Measurements from ENCODE around the gene IL1B.
"Not testable (repeated sequence)": the region's sequence is repeated elsewhere in the genome, so short reads cannot be mapped to it uniquely, and the experiment has no call there.

IL1B gene

DNA sequence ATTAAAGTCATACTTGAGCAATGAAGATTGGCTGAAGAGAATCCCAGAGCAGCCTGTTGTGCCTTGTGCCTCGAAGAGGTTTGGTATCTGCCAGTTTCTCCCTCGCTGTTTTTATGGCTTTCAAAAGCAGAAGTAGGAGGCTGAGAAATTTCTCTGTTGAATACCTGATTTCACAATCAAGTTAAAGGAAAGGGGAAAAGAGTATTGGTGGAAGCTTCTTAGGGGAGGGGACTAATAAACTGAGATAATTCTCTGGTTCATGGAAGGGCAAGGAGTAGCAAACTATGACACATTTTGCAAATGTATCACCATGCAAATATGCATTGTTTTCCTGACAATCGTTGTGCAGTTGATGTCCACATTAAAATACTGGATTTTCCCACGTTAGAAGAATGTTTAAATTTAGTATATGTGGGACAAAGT is at the start of gene IL1B:
Gene IL1B (minus strand): TSS at position 85 of the 423 bp plus-strand sequence. CDS start 550 bp downstream, outside the sequence.
- no peak for FAIRE-seq

DNA sequence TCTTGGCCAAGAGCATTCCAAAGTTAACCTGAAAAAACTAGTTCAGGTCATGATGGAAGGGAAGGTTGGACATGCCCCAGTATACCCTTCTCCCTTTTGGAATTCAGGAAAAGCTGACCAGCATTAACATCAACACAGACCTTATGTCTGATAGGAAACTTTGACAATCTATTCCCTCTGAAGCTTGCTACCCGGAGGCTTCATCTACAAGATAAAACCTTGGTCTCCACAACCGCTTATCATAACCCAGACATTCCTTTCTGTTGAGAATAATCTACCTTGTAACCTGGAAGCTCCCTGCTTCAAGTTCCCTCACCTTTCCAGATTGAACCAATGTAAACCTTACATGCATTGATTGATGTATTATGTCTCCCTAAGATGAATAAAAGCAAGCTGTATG is 49.7 kb upstream of the IL1B start:
- FAIRE-seq, result no peak

DNA sequence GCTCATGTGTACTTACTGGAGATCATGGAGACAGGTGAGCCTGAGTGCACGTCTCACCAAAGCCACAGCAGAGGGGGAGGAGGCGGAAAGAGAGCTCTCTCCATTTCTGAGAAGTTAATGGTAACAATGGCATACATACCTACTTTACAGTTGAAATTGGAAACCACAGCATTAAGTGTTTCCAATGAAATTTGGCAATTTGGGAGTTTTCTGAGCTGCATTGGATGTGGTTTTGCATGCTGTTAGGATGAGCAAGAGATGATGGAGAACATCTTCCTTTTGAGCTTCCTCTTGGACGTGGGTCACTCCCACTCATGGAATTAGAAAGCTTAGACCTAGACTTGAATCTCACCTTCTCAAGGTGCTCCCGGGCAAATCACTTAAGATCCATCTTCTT is 48.9 kb upstream of the IL1B start:
- no peak for FAIRE-seq

DNA sequence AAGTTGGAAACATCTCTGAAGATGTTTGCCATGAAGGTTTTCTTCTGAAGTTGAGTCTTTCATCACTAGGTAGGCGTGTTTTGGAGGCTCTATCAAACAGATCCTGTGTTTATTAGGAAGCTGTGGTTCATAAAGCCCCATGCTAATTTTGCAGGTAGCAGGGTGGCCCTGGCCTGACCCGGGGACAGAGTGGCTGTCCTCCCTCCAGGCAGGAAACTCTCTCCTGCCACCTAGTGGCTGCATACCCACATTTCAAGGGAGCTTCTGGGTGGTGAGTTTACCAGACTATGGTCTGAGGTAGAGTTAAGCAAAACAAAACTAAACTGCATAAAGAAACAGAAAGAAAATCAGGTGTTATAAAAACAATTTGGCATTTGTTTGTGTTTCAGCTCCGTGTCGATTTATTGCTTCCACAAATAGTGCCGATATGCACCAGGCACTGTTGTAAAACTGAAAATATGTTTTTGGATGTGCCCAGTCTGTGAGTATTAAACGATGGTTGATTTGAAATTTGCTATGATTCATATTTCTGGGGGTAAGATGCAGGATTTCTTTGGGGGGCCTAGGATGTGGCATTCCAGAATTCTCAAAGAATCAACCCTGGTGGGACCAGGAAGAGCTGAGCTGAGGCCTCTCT is 48.4 kb upstream of the IL1B start:
- no peak for FAIRE-seq

DNA sequence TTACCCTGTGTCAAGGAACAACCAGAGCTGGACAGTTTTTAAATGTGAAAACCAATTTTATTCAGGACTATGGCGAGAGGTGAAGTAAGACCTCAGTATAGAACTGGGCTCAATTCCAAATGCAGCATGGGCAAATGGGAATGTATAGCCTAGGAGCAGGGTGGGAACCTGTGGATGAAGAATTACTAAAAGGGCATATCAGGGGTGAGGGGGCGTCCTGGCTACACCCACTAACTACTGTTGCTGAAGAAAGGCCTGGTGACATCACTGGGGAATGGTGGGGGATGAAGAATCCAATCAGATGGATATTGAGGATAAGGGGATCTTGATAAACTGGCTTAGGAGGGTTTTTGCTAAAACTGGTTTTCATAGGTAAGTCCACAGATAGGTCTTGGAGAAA is 47.1 kb upstream of the IL1B start:
- no peak for FAIRE-seq

- no peak for FAIRE-seq
Observed at GRCh38 chr2:112881217-112881985, 44.8 kb upstream of the IL1B start.

DNA sequence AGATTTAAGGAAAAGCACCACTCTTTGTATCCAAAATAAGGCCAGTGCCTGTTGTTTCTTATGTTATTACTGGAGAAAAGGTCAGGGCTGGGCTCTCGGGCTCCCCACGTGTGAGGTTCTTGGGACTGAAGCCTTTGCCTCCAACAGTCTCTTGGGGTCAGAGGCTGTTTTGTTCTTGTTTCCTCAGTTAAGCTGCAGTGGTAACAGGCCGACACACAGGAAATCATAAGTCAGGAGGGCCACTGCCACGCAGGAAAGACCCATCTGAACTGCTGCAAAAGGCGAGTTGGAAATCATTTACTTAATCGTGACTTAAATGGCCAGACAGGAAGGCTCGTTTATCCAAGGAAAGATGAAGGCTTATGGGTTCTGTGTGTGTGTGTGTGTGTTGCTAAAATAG is 44.1 kb upstream of the IL1B start:
- no peak for FAIRE-seq

DNA sequence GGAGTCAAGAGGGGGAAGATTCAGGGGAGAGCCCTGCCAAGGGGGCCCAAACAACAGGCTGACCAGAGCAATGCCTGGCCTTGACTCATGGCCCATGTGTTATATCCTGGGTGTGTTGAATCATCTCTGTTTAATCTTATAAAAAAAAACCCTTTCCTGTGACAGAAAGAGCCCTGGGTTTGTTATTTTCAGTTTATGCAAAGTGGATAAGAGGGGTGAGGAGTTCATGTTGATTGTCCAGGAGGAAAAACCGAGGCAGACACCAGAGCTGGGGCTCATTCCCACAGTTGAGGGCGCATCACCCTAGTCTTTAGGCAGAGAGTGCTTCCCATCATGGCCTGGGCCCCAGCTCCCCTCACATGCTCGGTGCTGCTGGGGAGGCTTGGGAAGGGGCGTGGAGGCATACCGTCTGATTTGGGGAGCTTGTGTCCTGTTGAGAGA is 43.5 kb upstream of the IL1B start:
- FAIRE-seq, result no peak

- FAIRE-seq, result no peak
Observed at GRCh38 chr2:112879491-112880041, 43.0 kb upstream of the IL1B start.

DNA sequence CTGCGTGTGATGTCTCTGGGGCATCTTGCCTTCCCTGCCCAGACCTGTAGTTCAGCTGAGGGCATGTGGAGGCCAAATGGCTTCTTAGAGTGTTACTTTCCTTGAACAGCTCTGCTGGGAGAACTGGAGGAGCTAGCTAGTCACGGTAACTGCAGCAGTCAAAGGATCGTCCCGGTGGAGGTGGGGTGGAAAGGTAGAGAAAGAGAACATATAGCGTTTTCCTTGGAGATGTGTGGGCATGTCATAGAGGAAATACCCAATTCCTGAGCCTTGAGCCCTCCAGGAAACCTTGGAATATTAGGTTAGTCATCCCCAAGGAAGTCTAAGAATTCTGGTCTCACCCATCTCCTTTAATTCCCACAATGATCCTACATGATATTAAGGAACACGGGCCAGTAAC is 40.8 kb upstream of the IL1B start:
- FAIRE-seq, result no peak

DNA sequence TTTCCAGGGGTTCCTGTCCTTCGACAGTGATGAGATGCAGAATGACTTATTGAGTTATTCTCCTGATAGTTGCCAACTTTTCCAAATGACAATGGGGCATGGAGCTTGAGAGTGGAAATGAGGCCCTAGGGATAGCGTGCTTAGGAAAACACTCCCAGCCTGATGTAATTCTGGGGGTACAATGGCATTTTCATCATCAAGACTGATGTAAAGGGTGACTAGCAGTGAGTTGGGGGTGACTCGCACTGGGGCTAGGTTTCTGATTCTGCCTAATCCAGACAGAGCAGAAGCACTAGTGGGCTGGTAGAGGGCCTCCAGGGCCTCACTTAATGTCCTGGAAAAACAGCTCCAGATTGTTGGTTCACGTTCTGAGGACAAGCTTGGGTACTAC is 40.4 kb upstream of the IL1B start:
- FAIRE-seq, result no peak

GRCh38 chr2:112876257-112876970 is 39.8 kb upstream of the IL1B start:
- FAIRE-seq, result no peak

DNA sequence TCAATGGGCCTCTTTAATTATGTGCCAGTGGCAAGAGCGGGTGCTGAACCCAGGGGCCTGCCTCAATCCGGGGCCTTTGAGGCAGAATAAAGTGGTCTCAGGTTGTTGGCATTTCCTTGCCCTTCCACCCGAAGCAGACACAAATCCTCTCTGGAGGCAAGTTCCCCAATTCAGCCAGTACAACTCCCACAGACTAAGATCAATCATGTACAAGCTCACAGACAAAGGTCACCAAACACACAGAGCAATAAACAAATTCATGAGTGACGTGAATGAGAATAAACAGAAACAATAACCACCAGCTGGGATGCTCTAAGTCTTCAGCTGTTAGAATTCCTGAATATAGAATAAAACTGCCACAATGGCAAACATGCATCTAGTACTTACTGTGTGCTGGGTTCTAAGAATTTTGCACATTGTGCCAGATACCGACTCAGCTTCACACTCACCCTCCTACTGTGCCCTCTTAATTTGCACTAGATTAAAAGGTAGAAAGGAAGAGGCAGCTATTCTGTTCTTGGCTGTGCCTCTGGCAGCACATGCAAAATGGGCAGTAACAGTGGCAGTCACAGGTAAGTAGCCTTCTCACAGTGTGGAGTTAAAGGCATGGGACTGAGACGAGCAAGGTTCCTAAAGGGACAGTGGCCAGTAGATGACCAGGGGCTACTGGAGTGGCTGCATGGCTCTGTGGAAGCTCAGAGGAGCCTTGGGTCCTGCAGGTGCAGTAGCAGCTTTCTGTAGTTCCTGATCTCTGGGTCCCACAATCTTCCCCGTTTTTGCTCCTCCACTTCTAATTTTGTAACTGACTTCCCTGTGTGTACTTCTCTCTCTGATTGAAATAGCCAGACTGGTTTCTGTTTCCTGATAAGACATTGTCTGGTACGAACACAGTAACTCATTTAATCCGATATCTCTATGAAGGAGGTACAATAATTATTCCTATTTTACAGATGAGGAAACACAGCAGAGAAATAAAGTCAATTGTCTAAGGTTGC is 34.6 kb upstream of the IL1B start:
- FAIRE-seq, result no peak

GRCh38 chr2:112869258-112869842 is 32.8 kb upstream of the IL1B start:
- no peak for FAIRE-seq

GRCh38 chr2:112867701-112868631 is 31.4 kb upstream of the IL1B start:
- no peak for FAIRE-seq

- no peak for FAIRE-seq
Observed at GRCh38 chr2:112866128-112866835, 29.7 kb upstream of the IL1B start.

- FAIRE-seq, result no peak
Observed at GRCh38 chr2:112864072-112864471, 27.5 kb upstream of the IL1B start.

DNA sequence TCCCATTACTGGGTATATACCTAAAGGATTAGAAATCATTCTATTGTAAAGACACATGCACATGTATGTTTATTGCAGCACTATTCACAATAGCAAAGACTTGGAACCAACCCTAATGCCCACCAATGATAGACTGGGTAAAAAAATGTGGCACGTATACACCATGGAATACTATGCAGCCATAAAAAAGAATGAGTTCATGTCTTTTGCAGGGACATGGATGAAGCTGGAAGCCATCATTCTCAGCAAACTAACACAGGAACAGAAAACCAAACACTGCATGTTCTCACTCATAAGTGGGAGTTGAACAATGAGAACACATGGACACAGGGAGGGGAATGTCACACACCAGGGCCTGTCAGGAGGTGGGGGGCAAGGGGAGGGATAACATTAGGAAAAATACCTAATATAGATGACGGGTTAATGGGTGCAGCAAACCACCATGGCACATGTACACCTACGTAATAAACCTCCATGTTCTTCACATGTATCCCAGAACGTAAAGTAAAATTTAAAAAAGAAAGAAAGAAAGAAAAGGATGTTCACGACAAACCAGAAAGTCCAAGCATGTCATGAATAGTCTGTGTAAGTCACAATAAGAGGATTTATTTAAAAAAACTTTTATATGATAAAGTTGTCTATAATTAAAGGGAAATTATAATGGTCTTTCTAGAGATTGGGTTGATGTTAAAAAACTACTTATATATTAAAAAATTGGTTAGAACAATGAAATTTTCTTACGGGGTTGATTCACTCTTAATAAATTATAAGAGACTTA is 23.0 kb upstream of the IL1B start:
- not testable (repeated sequence) for FAIRE-seq

GRCh38 chr2:112850588-112850987 is 14.0 kb upstream of the IL1B start:
- no peak for FAIRE-seq

Measured in islet of Langerhans (tissue), 1 donor.